K562 (cell line): ENCODE results near the gene OR2B2. TPM values are rescaled to one million over a fixed set of nuclear protein-coding genes. Genes with fewer than 3 reads are reported as not detected.
A peak's percentile ranks its signal among the peaks of the same experiment; 100 is the strongest.

Experiments used
- BRD4 ChIP-seq: fragments of 200-600 bp; sonication (generic); IDR thresholded peaks from 2 replicates; pipeline ENCODE4 v1.6.1; 2017; ENCODE audit warnings: inconsistent platforms
- CBFA2T2 ChIP-seq: fragments of 450-650 bp; conservative IDR thresholded peaks from 2 replicates; pipeline ENCODE4 v1.6.1; 2017; ENCODE audit warnings: mild to moderate bottlenecking
- FOS ChIP-seq: IDR thresholded peaks from 3 replicates; pipeline ENCODE4 v1.6.1; 2011; ENCODE audit not compliant: insufficient read length; ENCODE audit errors: extremely low read depth
- FOXP4 ChIP-seq: sonication (generic); formaldehyde crosslinking; IDR thresholded peaks from 2 replicates; pipeline ENCODE4 v1.8.0; 2022; ENCODE audit warnings: mild to moderate bottlenecking, missing genetic modification reagents, borderline replicate concordance
- GABPA ChIP-seq: fragments of 200-800 bp; sonication (Bioruptor generic); conservative IDR thresholded peaks from 2 replicates; pipeline ENCODE4 v1.6.1; 2016; ENCODE audit warnings: low read depth, missing genetic modification characterization, missing compliant biosample characterization
- IRF9 ChIP-seq: fragments of 450-650 bp; IDR thresholded peaks from 2 replicates; pipeline ENCODE4 v1.6.1; 2016; ENCODE audit warnings: missing biosample characterization, missing genetic modification characterization
- JUN ChIP-seq, 2 experiments: sonication (generic) in 1 of 2; formaldehyde crosslinking in 1 of 2; IDR thresholded peaks; 2 replicates each; pipeline versions ENCODE4 v1.6.1 to v1.8.0; 2012 to 2022; ENCODE audit warnings: borderline replicate concordance in 2 of 2, mild to moderate bottlenecking in 2 of 2, improper control_type of control experiment in 1 of 2, low read depth in 1 of 2, low read length in 1 of 2, missing genetic modification reagents in 1 of 2
- NFYB ChIP-seq: IDR thresholded peaks from 2 replicates; pipeline ENCODE4 v1.6.1; 2011; ENCODE audit warnings: mild to moderate bottlenecking, moderate library complexity; ENCODE audit not compliant: insufficient read length; ENCODE audit errors: extremely low read depth
- POLR2B ChIP-seq: fragments of 450-650 bp; IDR thresholded peaks from 2 replicates; pipeline ENCODE4 v1.6.1; 2018; ENCODE audit warnings: low read depth; ENCODE audit not compliant: partially characterized antibody
- POLR2H ChIP-seq: IDR thresholded peaks from 2 replicates; pipeline ENCODE4 v1.6.1; 2016; ENCODE audit warnings: missing genetic modification characterization, low read depth, mild to moderate bottlenecking, control low read depth, missing compliant biosample characterization, moderate library complexity
- POLR3A ChIP-seq: IDR thresholded peaks from 2 replicates; pipeline ENCODE4 v1.6.1; 2011; ENCODE audit warnings: borderline replicate concordance, mild to moderate bottlenecking, moderate library complexity; ENCODE audit not compliant: insufficient read length, insufficient read depth; ENCODE audit errors: extremely low read depth
- RREB1 ChIP-seq: fragments of 250-450 bp; sonication (Bioruptor Pico); IDR thresholded peaks from 2 replicates; pipeline ENCODE4 v1.4.0; 2020
- TFAP4 ChIP-seq: sonication (generic); formaldehyde crosslinking; IDR thresholded peaks from 2 replicates; pipeline ENCODE4 v1.8.0; 2022; ENCODE audit warnings: missing genetic modification reagents, mild to moderate bottlenecking, moderate library complexity, borderline replicate concordance
- ZBED1 ChIP-seq: IDR thresholded peaks from 2 replicates; pipeline ENCODE4 v1.6.1; 2014
- ZFPM2 ChIP-seq: fragments of 250-450 bp; sonication (Bioruptor Pico); IDR thresholded peaks from 2 replicates; pipeline ENCODE4 v1.5.1; 2022; ENCODE audit warnings: mild to moderate bottlenecking
- ZNF512 ChIP-seq: IDR thresholded peaks from 2 replicates; pipeline ENCODE4 v1.6.1; 2016; ENCODE audit warnings: missing genetic modification characterization, missing compliant biosample characterization
- polyA plus RNA-seq, 8 experiments: library from polyadenylated mRNA; depleted of rRNA in 4 of 8; stranded (reverse) in 5 of 8; unstranded in 3 of 8; fragments of >200 nt; fragmentation: Nextera tagmentation in 2 of 8; fragmentation: Illumina TruSeq in 1 of 8; extraction: Ambion mirVana in 2 of 8; extraction: Trizol in 1 of 8; gene quantifications; 2 replicates each; pipeline versions ENCODE4 v1.2.1 to v1.2.3, GENCODE V29; 2011 to 2014; ENCODE audit warnings: inconsistent platforms in 1 of 8, missing spikeins in 1 of 8
- total RNA-seq, 7 experiments: library from RNA; depleted of rRNA in 6 of 7; stranded (reverse); fragments of >200 nt in 6 of 7; fragmentation: Illumina TruSeq in 2 of 7; extraction: Trizol in 2 of 7; gene quantifications; 2 replicates each; pipeline versions ENCODE4 v1.2.1 to v1.2.3, GENCODE V29; 2011 to 2021; ENCODE audit warnings: low replicate concordance in 1 of 7

OR2B2 gene
- total and polyA plus RNA-seq, 9 of the 15 experiments (the other 6 are each of a cell fraction or from before 2014, with no cell fraction given): 0.24 TPM; not detected in 8

GRCh38 chr6:27892649-27893058 is 19.5 kb downstream of the OR2B2 start (continued):
- TF ChIP-seq FOXP4 (CRISPR knock-in tag) (peak; percentile 97), POLR2B (no peak), ZFPM2 (no peak; the same call in 1 of the 2 replicates), IRF9 (tag) (no peak), JUN (IDR thresholded peaks at IDR 0.05; ENCODE audit: borderline replicate concordance, low read depth, low read length) (peak; percentile 6; the same call in 1 of the 2 replicates), JUN (CRISPR knock-in tag; IDR thresholded peaks at IDR 0.05; ENCODE audit: borderline replicate concordance) (no peak; the same call in 1 of the 2 replicates), ZNF512 (tag) (no peak), CBFA2T2 (no peak), BRD4 (peak; percentile 19; the same call in 1 of the 2 replicates), NFYB (no peak), ZBED1 (peak; percentile 98; the same call in 1 of the 2 replicates), POLR2H (tag) (no peak), RREB1 (0 out of 2 replicates have a peak, but pooled peaks have one; percentile 64), GABPA (tag) (no peak), TFAP4 (CRISPR knock-in tag) (peak; percentile 85), POLR3A (no peak), FOS (no peak)
